ENCODE data around the gene DAB2IP.

Gene DAB2IP

DNA sequence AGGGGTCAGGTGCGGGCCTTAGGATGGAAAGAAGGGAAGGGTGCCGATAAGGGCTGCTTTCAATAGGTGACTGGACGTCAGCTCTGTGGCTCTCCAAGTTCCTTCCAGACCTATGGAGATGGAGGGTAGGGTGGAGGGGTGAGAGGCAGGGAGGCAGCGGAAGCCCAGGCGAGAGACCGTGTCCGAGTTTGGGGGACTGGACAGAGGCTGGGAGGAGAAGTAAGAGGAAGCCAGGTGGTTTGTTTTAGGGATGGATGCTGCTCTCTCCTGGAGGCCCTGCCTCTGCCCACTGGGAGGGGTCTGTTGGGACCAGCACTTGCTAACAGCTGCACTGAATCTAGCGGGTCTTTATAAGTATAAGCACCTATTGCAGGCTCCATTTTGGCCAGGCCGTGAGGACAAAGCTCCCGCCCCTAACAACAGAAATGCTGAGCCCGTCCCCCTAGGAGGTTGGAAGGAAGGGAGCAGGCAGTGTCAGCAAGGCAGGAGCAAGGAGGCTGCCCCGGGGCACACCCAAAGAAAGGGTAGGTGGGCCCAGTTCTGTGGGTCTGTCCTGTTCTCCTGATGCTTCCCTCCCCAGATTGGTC lies 167.5 kb downstream of the DAB2IP start:
- DNase-seq (ENCODE audit: low read depth), result no peak

DNA sequence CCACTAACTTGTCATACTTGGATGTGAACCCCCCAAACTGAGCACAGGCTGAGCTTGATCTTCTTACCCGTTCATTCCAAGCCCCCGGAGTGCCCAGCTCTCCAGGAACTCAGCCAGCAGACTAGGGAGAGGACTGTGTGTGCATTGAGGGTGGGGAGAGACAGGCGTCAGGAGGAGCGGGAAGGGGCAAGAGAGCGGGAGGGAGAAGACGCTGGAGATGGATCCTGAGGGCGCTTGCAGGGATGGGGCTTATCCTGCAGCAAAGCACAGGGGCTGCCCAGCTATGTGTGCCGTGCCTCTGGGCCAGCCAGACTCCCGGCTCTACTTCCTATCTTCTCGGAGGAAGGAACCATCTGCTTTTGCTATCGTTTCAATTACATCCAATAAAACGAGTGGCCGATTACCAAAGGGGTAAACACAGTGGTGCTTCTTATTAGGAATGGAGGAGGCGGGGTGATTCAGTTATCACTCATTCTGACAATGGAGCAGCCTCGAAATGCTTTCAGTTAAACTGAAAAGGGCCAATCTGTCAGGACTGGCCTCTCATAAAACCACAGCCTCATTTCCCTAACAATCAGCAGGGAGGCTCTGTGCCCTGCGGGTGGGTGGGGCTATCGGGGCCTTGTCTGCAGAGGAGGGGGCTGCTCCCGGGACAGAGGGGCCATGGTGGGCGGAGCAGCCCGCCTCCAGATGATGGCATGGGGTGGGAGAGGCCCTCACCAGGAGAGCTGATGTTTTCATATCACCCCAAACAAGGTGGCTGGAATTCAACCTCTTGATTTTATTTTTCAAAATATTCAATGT lies 168.2 kb downstream of the DAB2IP start:
- no peak for DNase-seq (ENCODE audit: low read depth)

DNA sequence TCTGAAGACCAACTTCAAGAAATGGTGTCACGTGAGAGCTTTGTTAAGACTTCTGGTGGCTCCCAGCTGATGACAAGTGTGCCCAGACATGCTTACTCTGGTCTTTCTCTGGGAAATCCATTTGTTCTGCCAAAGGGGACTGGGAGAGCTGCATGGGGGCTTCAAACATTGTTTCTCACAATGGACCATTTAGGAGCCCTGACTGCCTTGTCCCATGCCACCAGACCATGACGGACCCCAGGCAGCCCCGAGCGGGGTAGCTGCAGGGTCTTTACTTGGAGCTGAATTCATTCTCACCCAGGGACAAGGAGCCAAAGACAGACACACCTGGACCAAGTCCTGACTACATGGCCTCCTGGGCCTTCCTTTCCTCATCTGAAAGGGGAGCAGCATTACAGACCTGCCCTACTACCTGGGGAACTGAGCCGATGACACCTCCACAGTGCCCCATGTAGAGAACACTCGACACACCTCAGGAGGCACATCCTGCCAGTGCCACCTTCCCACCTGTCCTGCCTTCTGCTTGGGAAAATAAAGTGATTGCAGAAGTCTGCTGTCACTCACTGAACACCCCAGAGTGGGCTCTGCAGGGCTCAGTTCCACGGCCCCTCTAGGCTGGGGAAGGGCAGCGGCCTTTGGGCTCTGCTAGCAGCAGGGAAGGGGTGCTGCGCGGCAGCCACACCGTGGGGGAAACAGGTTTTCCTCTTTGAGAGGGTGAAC lies 169.0 kb downstream of the DAB2IP start:
- DNase-seq (ENCODE audit: low read depth), result no peak

DNA sequence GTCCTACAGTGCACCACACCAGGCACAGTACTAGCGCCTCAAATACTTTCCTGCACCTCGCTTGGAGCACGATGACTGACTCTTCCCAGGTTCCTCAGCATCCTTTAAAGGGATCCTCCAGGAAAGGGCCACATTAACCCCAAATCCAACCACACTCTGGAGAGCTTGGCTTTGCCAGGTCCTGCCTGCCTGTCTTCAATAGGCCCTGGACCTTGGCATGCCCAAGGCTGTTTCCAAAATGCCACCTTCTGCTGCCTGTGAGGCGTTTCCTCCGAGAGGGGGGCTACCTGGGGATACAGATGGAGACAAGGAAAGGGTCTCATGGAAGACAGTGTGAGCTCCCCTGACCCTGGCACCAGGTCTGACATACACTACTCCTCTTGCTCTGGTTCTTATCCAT lies 169.9 kb downstream of the DAB2IP start:
- DNase-seq (ENCODE audit: low read depth), result no peak

DNA sequence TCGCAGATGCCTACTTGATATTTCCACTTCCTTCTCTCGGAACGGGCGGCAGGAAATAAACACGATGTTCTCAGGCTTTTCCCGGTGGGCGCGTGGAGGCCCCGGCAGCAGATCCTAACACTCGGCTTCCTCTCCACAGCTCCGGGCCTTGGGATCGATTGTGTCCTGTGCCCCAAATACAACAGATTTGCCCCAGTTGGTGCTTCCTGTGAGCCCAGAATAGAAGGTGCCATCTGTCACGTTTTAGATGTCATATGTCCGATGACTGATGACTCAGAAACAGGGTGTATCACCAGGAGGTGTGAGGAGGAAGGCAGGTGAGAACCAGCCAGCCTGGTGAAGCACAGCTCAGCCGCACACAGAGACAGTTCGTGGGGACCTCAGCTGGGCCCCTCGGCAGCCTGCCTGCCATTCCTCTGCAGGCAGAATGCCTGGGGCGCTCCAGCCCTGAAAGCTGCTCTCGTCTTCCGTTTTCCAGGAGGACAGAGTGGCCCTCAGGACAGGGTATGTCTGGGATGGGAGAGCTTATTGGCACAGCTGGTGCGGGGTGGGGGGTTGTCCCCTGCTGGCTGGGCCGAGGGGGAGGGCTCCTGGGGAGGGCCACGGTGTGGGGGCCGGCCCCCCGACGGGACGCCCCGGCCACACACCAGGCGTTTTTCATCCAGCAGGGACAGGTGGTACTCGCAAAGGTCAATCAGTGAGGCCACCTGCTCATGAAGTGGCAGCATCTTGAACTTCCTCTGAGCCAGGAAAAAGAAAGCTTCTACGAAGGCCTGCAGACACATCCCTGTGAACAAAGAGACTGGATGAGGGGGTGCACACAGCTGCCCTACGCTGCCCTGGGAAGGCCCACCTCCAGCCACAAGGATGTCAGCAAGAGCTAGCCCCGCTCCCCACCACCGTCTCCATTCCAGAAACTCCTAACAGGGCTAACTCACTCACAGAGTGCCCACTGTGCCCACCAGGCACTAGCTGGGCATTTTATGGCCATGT lies 171.0 kb downstream of the DAB2IP start:
- DNase-seq (ENCODE audit: low read depth), result no peak

DNA sequence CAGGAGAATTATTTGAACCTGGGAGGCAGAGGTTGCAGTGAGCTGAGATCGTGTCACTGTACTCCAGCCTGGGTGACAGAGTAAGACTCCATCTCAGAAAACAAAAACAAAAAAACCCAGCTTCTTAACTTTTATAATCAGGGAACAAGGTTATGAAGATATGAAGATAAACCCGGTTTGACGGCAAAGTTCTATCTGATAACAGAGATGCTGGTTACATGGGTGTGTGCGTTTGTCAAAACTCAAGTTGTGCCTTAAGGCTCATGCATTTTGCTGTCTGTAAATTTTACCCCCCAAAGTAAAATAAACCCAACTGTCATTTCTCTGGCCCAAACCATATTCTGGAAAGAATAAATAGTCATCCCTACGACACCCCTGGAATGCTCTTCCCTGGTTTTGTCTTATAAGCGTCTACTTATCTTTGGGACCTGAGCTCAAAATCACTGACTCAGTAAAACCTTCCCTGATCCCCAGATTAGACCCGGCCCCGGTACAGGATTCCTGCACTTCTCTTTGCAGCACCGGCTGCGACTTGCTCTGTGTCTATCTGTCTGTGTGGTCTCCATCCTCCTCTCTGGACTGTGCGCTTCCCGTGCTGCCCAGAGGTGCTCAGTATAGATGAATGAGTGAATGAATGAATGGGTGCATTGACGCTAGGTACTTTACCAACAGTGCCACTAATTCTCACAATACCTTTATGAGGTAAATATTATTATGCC lies 172.2 kb downstream of the DAB2IP start:
- no peak for DNase-seq (ENCODE audit: low read depth)

DNA sequence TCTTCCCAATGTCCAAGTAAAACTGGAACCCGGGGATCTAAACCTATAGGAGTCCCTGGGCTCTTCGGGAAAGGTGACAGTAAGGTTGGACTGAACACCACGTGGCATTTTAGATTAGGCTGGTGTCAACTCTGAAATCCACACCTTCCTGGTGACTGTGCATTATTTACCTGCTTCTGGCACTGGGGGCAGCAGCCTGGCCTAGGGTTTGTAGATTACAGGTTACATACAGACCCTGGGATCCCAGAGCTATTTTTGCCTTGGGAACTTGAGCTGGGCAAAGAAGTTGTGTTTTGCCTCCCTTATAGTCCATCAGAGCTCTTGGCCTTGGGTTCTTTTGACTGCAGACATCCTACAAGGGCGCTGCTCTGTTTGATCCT lies 173.2 kb downstream of the DAB2IP start:
- no peak for DNase-seq (ENCODE audit: low read depth)

DNA sequence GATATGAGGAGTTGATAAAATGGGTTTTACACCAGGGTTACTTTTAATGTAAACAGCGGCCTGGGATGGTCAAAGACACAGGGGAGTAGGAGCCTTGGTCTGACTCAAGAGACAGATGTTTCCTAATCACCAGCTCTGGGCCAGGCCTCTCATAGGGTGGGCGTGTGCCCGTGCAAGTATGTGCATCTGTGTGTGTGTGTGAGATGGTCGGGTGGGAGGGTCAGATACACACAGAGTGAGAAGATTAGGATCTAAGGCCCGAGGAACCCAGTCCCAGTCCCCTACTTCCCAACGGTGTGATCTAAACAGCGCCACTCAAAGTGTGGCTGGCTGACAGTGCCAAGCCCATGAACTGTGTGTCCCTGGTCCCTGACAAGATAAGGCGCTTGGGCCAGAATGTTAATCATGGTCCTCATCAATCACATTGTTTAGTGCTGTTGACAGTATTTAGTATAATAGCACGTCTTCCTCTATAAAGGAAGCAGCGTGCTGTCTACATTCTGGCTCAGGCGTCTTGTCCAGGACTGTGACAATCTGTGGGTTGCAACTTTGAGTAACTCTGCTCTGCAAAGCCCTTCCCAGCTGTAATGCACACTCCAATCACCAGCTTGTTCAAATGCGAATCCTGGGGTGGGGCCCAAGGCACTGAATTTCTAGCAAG lies 173.7 kb downstream of the DAB2IP start:
- DNase-seq (ENCODE audit: low read depth), result no peak

DNA sequence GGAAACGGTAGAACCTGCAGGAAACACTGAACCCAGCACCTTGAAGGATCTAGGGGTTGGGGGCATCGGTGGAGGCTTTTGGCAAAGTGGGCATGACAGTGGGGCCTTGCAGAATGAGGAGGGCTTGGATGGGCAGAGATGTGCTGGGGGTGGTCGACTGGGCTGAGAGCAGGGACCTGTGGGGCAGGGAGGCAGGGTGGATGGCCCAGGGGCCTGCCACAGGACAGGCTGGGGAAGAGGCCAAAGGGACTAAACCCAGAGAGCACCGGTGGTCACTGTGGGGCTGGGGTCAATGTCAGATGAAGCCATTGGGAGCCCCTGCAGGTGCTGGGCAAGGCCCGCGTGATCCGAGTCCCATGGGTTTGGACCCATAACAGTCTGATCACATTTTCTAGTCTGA lies 175.3 kb downstream of the DAB2IP start:
- DNase-seq (ENCODE audit: low read depth), result no peak

DNA sequence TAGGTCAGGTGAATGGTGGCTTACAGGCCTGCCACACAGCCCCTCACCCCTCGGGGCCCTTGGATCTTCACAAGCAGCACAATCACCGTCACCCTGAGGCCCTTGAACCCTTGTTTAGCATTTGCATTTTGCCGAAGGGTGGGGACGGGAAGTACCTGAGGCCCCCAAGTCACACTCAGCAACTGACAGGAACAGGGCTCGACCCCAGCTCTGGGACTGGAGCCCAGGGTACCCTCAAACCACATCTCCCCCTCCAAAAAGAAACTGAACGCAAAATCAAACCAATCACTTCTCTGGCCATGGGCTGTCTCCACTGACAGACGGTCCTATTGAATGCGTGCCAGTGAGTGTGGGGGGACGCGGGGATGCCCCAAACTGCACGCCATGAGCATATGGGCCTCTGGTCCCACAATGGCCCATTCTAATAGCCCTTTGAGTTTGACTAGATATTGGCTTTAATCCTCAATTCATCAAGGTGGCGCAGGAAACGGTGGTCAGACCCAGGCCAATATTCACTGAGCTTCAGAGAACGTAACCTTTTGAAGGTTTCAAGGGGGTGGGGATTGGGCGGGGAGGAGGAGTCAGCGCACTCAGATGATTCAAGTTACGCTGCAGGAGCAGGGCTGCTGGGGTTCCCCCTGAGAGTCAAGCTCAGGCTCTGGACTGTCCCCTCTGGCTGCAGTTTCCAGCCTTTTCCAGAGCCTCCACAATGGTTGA lies 176.0 kb downstream of the DAB2IP start:
- no peak for DNase-seq (ENCODE audit: low read depth)

DNA sequence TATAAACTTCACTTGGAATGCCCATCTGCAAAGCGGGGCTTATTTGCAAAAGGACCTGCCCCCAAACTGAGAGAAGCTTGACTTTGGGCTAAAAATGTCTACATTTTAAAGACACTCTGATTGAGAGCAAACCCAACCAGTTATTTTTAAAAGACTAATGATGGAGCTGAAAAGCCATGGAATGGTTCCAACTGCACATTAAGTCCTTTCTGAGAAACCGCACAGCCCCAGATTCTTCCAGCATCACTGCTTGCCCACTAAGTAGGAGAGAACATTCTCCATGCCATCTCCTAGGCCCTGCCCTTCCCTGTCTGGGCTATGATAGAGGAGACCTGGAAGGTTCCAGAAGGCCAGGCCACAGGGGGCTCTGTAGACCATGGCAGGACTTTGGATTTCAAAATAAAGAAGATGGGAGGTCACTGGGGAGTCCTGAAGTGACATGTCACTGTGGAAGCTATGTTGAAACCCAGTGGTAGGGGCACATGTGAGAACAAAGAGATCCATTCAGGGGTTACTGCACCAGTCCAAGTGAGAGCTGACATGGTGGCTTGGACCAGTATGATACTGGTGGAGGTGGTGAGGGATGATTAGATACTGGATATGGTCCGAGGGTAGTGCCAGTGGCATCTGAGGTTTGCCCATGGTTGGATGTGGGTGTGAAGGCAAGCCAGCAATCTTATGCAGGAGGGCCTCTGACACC lies 179.2 kb downstream of the DAB2IP start:
- DNase-seq (ENCODE audit: low read depth), result no peak

DNA sequence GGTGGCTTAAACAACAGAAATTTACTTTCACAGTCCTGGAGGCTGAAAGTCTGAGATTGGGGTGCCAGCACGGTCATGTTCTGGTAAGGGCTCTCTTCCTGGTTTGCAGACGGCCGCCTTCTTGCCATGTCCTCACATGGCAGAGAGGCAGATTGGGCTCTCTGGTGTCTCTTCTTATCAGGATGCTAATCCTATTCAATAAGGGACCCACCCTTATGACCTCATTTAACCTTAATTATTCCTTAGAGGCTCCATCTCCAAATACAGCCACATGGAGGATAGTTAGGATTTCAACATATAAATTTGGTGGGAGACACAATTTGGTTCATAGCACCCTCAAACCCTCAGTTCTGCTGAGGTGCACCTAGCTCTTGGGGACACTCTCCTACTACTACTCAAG lies 180.4 kb downstream of the DAB2IP start:
- DNase-seq (ENCODE audit: low read depth), result no peak

DNA sequence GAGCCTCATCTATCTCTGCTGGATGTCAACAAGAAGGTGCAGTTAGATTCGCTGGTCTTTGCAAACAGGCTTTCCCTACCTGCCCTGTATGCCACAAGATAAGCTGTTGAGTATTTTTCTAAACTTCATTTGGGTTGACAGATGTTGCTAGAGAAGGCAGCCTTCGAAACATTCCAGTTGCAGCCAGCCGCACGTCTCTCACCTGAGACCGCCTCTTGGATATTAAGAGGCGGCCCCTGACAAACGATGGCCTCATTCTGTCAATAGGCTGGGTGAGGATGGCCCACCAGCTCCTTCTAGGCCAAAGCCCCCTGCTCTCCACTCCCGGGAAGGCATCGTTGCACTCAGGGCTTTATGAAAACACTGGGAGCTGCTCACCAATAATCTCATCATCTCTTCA lies 181.6 kb downstream of the DAB2IP start:
- DNase-seq (ENCODE audit: low read depth), result no peak

Measured in stimulated activated CD8-positive, alpha-beta memory T cell treated with anti-CD3 and anti-CD28 coated beads, Interleukin-12 subunit alpha, Interleukin-12 subunit beta, amount 100 ng/mL, for 4 hours (primary cell).